Skeletal muscle satellite cell (primary cell): ENCODE measurements around the gene TUNAR.

Source experiments
- H3K27me3 ChIP-seq: 2 replicates; pipeline ENCODE4 v1.7.0; 2013; ENCODE audit warnings: low read length; ENCODE audit not compliant: control insufficient read depth, insufficient read depth
- H3K36me3 ChIP-seq: 2 replicates; pipeline ENCODE4 v1.7.0; 2013; ENCODE audit warnings: mild to moderate bottlenecking, control low read depth, low read length; ENCODE audit not compliant: insufficient read depth
- H3K4me1 ChIP-seq: 2 replicates; pipeline ENCODE4 v1.7.0; 2013; ENCODE audit warnings: low read length; ENCODE audit not compliant: control insufficient read depth, insufficient read depth
- H3K4me2 ChIP-seq: 2 replicates; pipeline ENCODE4 v1.7.0; 2013; ENCODE audit warnings: mild to moderate bottlenecking, low read length
- H3K4me3 ChIP-seq: 2 replicates; pipeline ENCODE4 v1.7.0; 2013; ENCODE audit warnings: low read length
- H3K9ac ChIP-seq: 2 replicates; pipeline ENCODE4 v1.7.0; 2013; ENCODE audit warnings: mild to moderate bottlenecking, low read depth, low read length, moderate library complexity
- H3K9me3 ChIP-seq: replicated peaks from 2 replicates; pipeline ENCODE4 v1.7.0; 2013; ENCODE audit warnings: mild to moderate bottlenecking, control low read depth, low read length

The TUNAR gene

DNA sequence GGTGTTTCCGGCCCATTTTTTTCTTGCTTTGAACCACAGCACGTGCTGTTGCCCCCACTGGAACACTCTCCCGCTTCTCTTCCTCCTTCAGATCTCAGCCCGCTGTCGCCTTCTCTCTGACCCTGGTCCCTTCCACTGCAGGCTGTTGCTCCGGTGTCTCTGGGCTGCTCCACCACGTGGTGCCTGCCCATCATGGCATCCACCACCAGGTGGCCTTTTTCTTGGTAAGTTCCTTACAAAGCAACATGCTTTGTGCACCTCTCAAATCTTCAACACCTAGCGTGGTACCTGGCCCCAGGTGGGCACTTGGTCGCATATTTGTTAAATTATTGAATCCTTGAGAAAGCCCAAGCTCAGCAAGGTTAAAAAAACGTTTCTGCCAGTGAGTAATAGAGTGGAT is 19.1 kb downstream of the TUNAR start:
- H3K9ac ChIP-seq: no peak overlapping the region
- H3K27me3 ChIP-seq: no peaks in the 10 kb centered on the region
- no peak overlapping the region for H3K4me2 ChIP-seq
- H3K4me3 ChIP-seq: no peak overlapping the region
- H3K4me1 ChIP-seq: no peaks in the 10 kb centered on the region
- H3K9me3 ChIP-seq: no peaks in the 10 kb centered on the region
- no peaks in the 10 kb centered on the region for H3K36me3 ChIP-seq

DNA sequence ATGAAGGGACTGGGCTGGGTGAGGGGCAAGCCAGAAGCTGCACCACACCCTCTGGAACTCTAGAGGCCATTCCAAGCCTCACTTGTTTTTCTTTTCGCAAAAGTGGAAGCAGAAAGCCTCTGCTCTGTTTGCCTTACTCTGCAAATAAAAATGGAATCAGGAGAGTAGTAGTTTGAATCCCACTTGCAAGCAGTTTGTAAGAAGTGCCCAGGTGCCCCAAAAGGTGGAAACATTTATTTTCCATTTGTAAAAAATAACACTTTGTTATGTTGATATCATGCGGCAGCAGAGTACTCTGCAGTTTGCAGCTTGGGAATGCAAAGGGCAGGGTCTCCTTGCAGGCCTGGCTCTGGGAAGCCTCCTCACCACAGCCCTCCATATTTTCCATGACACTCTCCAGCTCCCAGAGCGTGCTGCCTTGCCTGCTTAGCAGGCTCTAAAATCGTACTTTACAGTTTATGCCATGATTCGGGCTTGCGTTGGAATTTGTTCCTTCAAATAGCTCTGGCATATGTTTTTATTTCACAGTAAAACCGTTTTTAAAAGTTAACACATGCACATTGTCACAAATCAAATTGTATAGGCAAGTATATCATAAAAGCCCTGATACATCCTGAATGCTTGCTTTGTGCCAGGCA is 20.0 kb downstream of the TUNAR start:
- no peak overlapping the region for H3K4me3 ChIP-seq
- no peak overlapping the region for H3K4me2 ChIP-seq
- no peaks in the 10 kb centered on the region for H3K4me1 ChIP-seq
- no peaks in the 10 kb centered on the region for H3K36me3 ChIP-seq
- H3K9ac ChIP-seq: no peak overlapping the region
- no peaks in the 10 kb centered on the region for H3K27me3 ChIP-seq
- no peaks in the 10 kb centered on the region for H3K9me3 ChIP-seq

DNA sequence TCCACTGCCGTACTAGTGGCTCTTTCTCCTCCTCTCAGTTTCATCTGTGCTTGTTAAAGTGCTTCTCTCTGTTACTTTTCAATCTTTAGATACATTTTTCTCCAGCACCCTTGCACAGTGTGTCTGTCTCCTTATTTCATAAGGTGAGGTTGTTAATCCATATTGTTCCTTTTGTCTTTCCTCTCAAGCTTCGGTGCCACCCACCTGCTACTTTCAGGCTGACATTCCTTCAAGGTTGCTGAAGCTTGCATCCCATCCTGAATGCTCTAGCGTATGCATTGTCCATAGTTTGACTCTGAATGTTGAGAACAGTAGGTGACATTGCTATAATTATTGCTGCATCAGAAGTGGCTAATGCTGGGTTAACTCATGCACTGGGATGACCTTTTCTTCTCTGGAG is 20.6 kb downstream of the TUNAR start:
- Histone ChIP-seq H3K4me3 (no peak overlapping the region), H3K4me1 (no peaks in the 10 kb centered on the region), H3K36me3 (no peaks in the 10 kb centered on the region), H3K9ac (no peak overlapping the region), H3K27me3 (no peaks in the 10 kb centered on the region), H3K4me2 (no peak overlapping the region), H3K9me3 (no peaks in the 10 kb centered on the region)

DNA sequence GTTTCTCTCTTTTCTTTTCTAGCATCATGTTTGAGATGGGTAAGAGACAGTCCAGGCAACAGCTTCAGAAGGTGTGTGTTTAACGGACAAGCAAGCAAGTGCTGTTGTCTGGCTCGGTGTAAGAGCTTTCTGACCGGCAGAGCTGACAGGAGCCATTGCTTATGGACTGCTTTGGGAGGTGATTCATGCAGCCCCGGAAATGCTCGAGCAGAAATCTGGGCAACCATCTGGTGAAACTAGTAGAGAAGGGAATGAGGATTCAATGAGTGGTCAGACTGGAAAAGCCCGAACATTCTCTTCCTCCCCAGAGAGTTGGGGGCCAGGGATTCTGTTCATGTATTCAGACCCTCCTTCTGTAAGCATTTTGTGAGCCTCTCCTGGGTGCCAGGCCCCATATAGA is 24.4 kb downstream of the TUNAR start:
- no peaks in the 10 kb centered on the region for H3K4me1 ChIP-seq
- no peak overlapping the region for H3K4me2 ChIP-seq
- no peaks in the 10 kb centered on the region for H3K27me3 ChIP-seq
- H3K9ac ChIP-seq: no peak overlapping the region
- H3K4me3 ChIP-seq: no peak overlapping the region
- H3K9me3 ChIP-seq: no peaks in the 10 kb centered on the region
- no peaks in the 10 kb centered on the region for H3K36me3 ChIP-seq

DNA sequence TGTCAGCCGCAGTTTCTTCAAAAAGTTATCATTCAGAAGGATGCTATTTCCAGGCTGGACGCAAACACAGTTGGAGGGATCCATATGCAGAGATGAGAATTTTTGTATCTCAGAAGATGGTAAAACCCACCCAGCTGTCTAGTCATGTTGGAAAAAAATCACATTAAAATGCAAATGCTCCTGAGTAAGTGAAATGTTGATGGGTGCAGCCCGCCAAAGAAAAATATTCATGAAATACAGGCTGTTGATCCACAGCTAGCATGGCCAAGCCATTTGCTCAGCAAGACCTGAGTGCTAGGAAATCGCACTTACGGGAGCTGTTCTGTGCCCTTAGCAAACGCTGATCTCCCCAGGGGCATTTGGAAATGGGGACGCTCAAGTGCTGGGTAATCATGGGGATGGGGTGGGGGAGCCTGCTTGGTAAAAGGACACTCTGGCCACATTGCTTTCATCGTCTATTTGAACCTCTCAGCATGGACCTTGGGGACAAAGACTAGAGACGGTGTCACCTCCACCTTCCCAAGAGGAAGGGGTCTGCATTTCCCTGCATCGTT is 25.7 kb downstream of the TUNAR start:
- H3K4me2 ChIP-seq: no peak overlapping the region
- no peaks in the 10 kb centered on the region for H3K36me3 ChIP-seq
- no peaks in the 10 kb centered on the region for H3K27me3 ChIP-seq
- H3K9ac ChIP-seq: no peak overlapping the region
- no peaks in the 10 kb centered on the region for H3K4me1 ChIP-seq
- no peaks in the 10 kb centered on the region for H3K9me3 ChIP-seq
- H3K4me3 ChIP-seq: no peak overlapping the region

DNA sequence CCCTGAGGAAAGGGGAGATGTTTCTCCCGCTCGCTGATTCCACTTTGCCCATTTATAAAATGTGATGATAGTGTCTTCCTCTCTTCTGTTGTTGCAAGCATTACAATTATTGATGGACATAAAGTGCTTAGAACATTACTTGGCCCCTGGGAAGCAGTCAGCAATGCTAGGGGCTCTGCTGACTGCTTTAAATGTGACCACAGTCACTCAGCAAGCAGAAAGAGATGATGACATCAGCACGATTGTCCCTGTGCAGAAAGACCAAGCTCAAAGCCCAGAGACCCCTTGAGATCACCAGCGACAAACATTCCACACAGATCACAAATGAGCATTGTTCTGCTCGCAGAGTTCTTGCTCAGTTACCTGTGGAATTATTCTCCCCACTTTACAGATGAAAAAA is 26.5 kb downstream of the TUNAR start:
- Histone ChIP-seq H3K27me3 (no peaks in the 10 kb centered on the region), H3K4me1 (no peaks in the 10 kb centered on the region), H3K36me3 (no peaks in the 10 kb centered on the region), H3K4me3 (no peak overlapping the region), H3K4me2 (no peak overlapping the region), H3K9me3 (no peaks in the 10 kb centered on the region), H3K9ac (no peak overlapping the region)

DNA sequence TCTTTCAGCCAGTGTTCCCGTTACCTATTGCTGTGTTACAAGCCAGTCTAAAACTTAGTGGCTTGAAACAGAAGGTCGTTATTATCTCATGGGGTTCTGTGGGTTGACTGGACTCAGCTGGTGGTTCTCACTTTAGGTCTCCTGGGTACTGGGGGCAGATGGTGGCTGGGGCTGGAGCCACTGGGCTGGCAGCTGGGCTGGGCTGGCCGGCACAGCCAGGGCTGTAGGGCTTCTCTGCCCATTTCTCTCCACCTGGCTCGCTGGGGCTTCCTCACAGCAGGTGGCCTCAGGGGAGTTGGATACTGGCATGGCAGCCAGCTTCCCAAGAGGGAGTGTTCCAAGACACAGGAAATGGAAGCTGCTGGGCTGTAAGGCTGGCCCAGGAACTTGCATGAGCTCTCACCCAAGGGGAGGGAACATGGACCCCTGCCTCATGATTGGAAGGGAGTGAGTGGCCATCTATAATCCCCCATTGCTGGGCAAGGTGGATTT is 27.0 kb downstream of the TUNAR start:
- H3K4me2 ChIP-seq: no peak overlapping the region
- H3K4me3 ChIP-seq: no peak overlapping the region
- no peaks in the 10 kb centered on the region for H3K36me3 ChIP-seq
- H3K4me1 ChIP-seq: no peaks in the 10 kb centered on the region
- no peaks in the 10 kb centered on the region for H3K9me3 ChIP-seq
- H3K27me3 ChIP-seq: no peaks in the 10 kb centered on the region
- H3K9ac ChIP-seq: no peak overlapping the region

DNA sequence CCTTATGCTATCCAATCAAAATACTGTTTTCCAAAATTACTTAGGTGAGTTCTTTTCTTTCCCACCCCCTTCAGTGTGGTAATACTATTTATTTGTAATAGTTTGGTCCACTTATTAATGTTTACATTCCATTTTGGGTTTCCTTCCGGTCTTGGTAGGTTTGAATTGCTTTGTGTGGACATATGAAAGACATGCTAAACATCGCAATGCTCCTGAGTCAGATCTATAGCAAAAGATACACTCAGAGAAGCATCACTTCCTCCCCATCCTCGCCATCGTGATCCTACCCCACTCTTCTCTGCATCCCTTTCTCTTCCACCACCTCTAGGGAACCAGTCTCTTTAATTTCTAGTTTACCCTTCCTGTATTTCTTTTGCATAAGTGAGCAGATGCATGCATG is 30.0 kb downstream of the TUNAR start:
- peaks cover 5% of the 10 kb centered on the region for H3K9me3 ChIP-seq
- no peaks in the 10 kb centered on the region for H3K4me1 ChIP-seq
- H3K4me3 ChIP-seq: no peak overlapping the region
- no peak overlapping the region for H3K9ac ChIP-seq
- H3K36me3 ChIP-seq: no peaks in the 10 kb centered on the region
- H3K4me2 ChIP-seq: no peak overlapping the region
- no peaks in the 10 kb centered on the region for H3K27me3 ChIP-seq

DNA sequence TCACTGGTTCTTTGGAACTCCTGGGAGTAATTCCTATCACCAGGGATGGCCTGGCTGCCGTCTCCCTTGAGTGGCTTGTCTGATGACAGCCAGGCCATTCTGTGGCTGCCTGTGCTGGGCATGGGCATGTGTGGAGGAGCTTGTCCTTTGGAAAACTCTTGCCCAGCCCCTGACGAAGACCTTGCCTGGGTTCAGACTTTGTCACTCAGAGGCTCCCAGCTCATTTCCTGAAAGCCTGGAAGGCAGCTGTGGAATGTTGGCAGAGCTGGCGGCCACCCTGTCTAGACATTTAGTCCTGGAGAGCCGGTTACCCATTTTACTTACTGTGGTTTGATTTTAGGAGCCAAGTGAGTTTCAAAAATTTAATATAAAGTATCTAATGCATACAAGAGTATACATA is 34.0 kb downstream of the TUNAR start:
- H3K9me3 ChIP-seq: peaks cover 5% of the 10 kb centered on the region
- no peak overlapping the region for H3K4me2 ChIP-seq
- no peak overlapping the region for H3K9ac ChIP-seq
- no peaks in the 10 kb centered on the region for H3K36me3 ChIP-seq
- H3K27me3 ChIP-seq: no peaks in the 10 kb centered on the region
- H3K4me3 ChIP-seq: no peak overlapping the region
- H3K4me1 ChIP-seq: no peaks in the 10 kb centered on the region

DNA sequence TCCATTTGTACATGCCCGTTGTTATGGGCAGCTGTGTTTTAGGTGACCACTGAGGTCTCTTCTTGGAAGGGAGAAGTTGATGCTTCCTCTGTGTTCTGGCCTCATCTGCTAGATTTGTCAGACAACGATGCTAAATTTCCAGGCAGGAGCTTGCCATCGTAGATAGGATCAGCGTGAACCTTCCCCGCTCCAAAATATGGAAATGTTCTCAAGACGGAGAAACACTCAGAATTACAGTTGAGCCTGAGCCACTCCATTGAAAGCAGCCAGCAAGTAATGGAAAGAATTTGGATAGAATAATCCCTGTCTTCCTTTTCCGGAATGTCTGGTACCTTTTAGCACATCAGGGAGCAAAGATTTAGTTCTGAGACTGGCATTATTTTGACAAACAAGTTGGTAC is 34.8 kb downstream of the TUNAR start:
- no peaks in the 10 kb centered on the region for H3K4me1 ChIP-seq
- H3K4me2 ChIP-seq: no peak overlapping the region
- H3K4me3 ChIP-seq: no peak overlapping the region
- H3K27me3 ChIP-seq: no peaks in the 10 kb centered on the region
- no peaks in the 10 kb centered on the region for H3K36me3 ChIP-seq
- H3K9me3 ChIP-seq: peaks cover 5% of the 10 kb centered on the region
- H3K9ac ChIP-seq: no peak overlapping the region

DNA sequence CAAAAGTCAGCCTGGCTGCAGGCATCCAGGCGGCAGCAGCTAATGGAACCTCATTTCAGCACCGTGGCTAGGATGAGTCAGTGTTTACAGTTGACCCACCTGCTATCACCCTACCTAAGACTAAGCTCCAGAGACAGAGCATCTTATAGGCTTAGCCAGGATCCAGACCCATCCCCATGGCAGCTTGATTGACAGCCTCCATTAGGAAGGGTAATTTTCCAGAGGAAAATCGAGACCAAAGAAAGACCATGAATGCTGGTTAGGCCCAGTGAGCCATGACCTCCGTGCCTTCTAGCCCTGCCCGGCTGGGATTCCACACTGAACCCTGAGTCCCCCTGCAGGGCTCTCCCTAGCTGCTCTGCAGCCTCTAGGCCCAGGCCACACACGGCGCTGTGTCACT is 38.7 kb downstream of the TUNAR start:
- Histone ChIP-seq H3K9ac (no peak overlapping the region), H3K36me3 (no peaks in the 10 kb centered on the region), H3K4me1 (no peaks in the 10 kb centered on the region), H3K27me3 (no peaks in the 10 kb centered on the region), H3K4me2 (no peak overlapping the region), H3K4me3 (no peak overlapping the region), H3K9me3 (no peaks in the 10 kb centered on the region)

DNA sequence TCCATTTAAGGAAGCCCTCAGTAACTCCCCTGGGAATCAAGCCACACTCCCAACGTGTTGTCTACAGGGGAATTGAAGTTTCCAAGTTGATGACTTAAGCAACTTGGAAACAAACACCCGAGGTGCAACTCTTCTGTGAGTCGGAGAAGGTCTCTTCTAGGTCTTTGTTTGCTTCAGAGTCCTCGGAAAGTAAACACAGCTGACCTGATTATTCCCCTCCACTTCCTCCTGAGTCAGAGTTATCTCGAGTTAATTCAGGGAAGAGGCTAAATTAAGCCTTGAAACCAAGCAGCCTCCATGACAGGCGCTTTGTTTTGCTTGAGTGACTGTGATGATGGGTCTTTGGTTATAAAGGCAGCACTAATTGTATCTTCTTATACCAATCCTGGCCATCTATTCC is 41.8 kb downstream of the TUNAR start:
- Histone ChIP-seq H3K4me2 (no peak overlapping the region), H3K9ac (no peak overlapping the region), H3K4me1 (no peaks in the 10 kb centered on the region), H3K27me3 (no peaks in the 10 kb centered on the region), H3K4me3 (no peak overlapping the region), H3K36me3 (no peaks in the 10 kb centered on the region), H3K9me3 (no peaks in the 10 kb centered on the region)
